GM12878 (cell line): Measurements from ENCODE around the gene CCDC80. TPM values are rescaled to one million over a fixed set of nuclear protein-coding genes. Genes with fewer than 3 reads are reported as not detected.

Source experiments
- ATAC-seq: fragments of 200-7000 bp; cut with Tn5 transposase; 3 replicates; pipeline ENCODE4 v1.9.1; 2020; ENCODE audit warnings: mild to moderate bottlenecking, moderate library complexity
- BruUV-seq: library from RNA; stranded (reverse); fragments of 400-500 nt; replicated peaks from 2 replicates; lab custom pipeline; 2021; lab: Mats Ljungman, UMichigan
- CTCF ChIA-PET: fragments of 300-600 bp; sonication (Branson Sonifier 250); formaldehyde crosslinking; extraction: SDS; loops from one replicate; lab custom pipeline; 2021; ENCODE audit warnings: inconsistent platforms; lab: Yijun Ruan, JAX
- POLR2A ChIA-PET: fragments of 350-600 bp; formaldehyde crosslinking; extraction: SDS; loops from one replicate; lab custom pipeline; 2021; ENCODE audit warnings: inconsistent platforms; lab: Charles Lee
- RAD21 ChIA-PET: fragments of 300-600 bp; sonication (Branson Sonifier 250); formaldehyde crosslinking; loops from one replicate; lab custom pipeline; 2023; ENCODE audit warnings: antibody characterized with exemption; ENCODE audit not compliant: unreplicated experiment; lab: Charles Lee
- SMC1A ChIA-PET: fragments of 300-600 bp; sonication (Branson Sonifier 250); formaldehyde crosslinking; loops from one replicate; lab custom pipeline; 2023; ENCODE audit not compliant: unreplicated experiment, uncharacterized antibody; lab: Charles Lee
- DNase-seq: peaks from one replicate; pipeline ENCODE4 v3.0.0-alpha.2; 2011; ENCODE audit warnings: low read depth, low spot score
- FAIRE-seq: peaks from 3 replicates; lab custom pipeline; 2011; peaks lifted over from hg19 to GRCh38; lab: Jason Lieb, UNC
- H2AFZ ChIP-seq: 2 replicates; pipeline ENCODE4 v1.6.0; 2011; ENCODE audit warnings: low read depth, low read length, control low read depth; ENCODE audit not compliant: control insufficient read depth
- H3K27ac ChIP-seq: 2 replicates; pipeline ENCODE4 v1.5.1; 2011; ENCODE audit warnings: control low read depth; ENCODE audit not compliant: control insufficient read depth, insufficient read depth
- H3K27me3 ChIP-seq, 2 experiments: replicated peaks in 1 of 2; 2 replicates each; pipeline versions ENCODE4 v1.6.0 to v1.6.1; 2011; ENCODE audit warnings: low read length in 1 of 2; ENCODE audit not compliant: control insufficient read depth in 2 of 2, insufficient read depth in 2 of 2
- H3K36me3 ChIP-seq, 2 experiments: 2 replicates each; pipeline ENCODE4 v1.5.1; 2011; ENCODE audit warnings: low read length in 1 of 2; ENCODE audit not compliant: control insufficient read depth in 2 of 2, insufficient read depth in 2 of 2
- H3K4me1 ChIP-seq: 2 replicates; pipeline ENCODE4 v1.6.1; 2011; ENCODE audit warnings: mild to moderate bottlenecking, low read length, moderate library complexity, mixed read lengths; ENCODE audit not compliant: control insufficient read depth, insufficient read depth
- H3K4me2 ChIP-seq: 2 replicates; pipeline ENCODE4 v1.6.0; 2011; ENCODE audit warnings: control low read depth; ENCODE audit not compliant: control insufficient read depth, insufficient read depth
- H3K4me3 ChIP-seq: fragments of 200-600 bp; sonication (generic); 2 replicates; pipeline ENCODE4 v1.5.1; 2016
- H3K79me2 ChIP-seq: 2 replicates; pipeline ENCODE4 v1.6.0; 2011; ENCODE audit warnings: low read length; ENCODE audit not compliant: control insufficient read depth, insufficient read depth
- H3K9ac ChIP-seq: 2 replicates; pipeline ENCODE4 v1.8.0; 2011; ENCODE audit warnings: low read length, control low read depth, mixed read lengths; ENCODE audit not compliant: control insufficient read depth, insufficient read depth
- H3K9me3 ChIP-seq: replicated peaks from 3 replicates; pipeline ENCODE4 v1.5.1; 2011; ENCODE audit warnings: mild to moderate bottlenecking, low read length; ENCODE audit not compliant: control insufficient read depth, insufficient read depth
- H4K20me1 ChIP-seq: 2 replicates; pipeline ENCODE4 v1.6.0; 2011; ENCODE audit not compliant: control insufficient read depth, insufficient read depth
- BHLHE40 ChIP-seq, 2 experiments: fragments of 450-650 bp in 1 of 2; IDR thresholded peaks; 2 replicates each; pipeline ENCODE4 v1.6.1; 2011 to 2017; ENCODE audit warnings: low read depth in 2 of 2, borderline replicate concordance in 1 of 2, improper control_type of control experiment in 1 of 2, low read length in 1 of 2, mild to moderate bottlenecking in 1 of 2
- EGR1 ChIP-seq, 2 experiments: IDR thresholded peaks; 1 replicate in 1 of 2; 2 replicates in 1 of 2; pipeline ENCODE4 v1.6.1; 2011 to 2012; ENCODE audit warnings: low read depth in 2 of 2, low read length in 2 of 2, borderline replicate concordance in 1 of 2, mild to moderate bottlenecking in 1 of 2, moderate library complexity in 1 of 2
- EZH2 ChIP-seq: IDR thresholded peaks from 2 replicates; pipeline ENCODE4 v1.6.1; 2012; ENCODE audit warnings: low read depth, mild to moderate bottlenecking, control low read depth, inconsistent platforms, low read length, borderline replicate concordance; ENCODE audit not compliant: control insufficient read depth
- FOS ChIP-seq: IDR thresholded peaks from 3 replicates; pipeline ENCODE4 v1.6.1; 2011; ENCODE audit warnings: borderline replicate concordance; ENCODE audit not compliant: insufficient read length; ENCODE audit errors: extremely low read depth
- RELB ChIP-seq: fragments of 450-650 bp; IDR thresholded peaks from 2 replicates; pipeline ENCODE4 v1.6.1; 2017; ENCODE audit warnings: low read depth, mild to moderate bottlenecking, moderate library complexity
- RUNX3 ChIP-seq: IDR thresholded peaks from 2 replicates; pipeline ENCODE4 v1.6.1; 2012; ENCODE audit warnings: low read length, inconsistent platforms
- WGBS: methylation state at CpG from one replicate; pipeline ENCODE4 v1.1.6; 2016; ENCODE audit warnings: low lambda C conversion rate; ENCODE audit not compliant: insufficient replicate concordance, insufficient coverage; ENCODE audit errors: missing lambda C conversion rate; 5-methylcytosine and 5-hydroxymethylcytosine counted together
- in situ Hi-C: fragments of 300-500 bp; cut with MboI; formaldehyde crosslinking; loops from 9 replicates; pipeline ENCODE4 v1.14.3; 2018; ENCODE audit warnings: mixed read lengths
- intact Hi-C: fragments of 100-400 bp; cut with micrococcal nuclease; formaldehyde crosslinking; loops from one replicate; pipeline ENCODE4 v1.14.2; 2022; ENCODE audit not compliant: unreplicated experiment
- polyA plus RNA-seq, 11 experiments: library from polyadenylated mRNA; depleted of rRNA in 4 of 11; unstranded in 6 of 11; stranded (reverse) in 5 of 11; fragments of >200 nt; fragmentation: Nextera tagmentation in 4 of 11; fragmentation: Illumina TruSeq in 1 of 11; extraction: Ambion mirVana in 4 of 11; extraction: Trizol in 1 of 11; gene quantifications; 1 replicate in 1 of 11; 2 replicates in 10 of 11; pipeline versions ENCODE4 v1.2.1 to v1.2.3, GENCODE V29; 2011 to 2016; ENCODE audit warnings: inconsistent platforms in 2 of 11, missing spikeins in 2 of 11, low read depth in 1 of 11
- total RNA-seq, 4 experiments: library from RNA; depleted of rRNA in 3 of 4; stranded (reverse); fragments of >200 nt in 3 of 4; fragmentation: Illumina TruSeq in 1 of 4; extraction: Trizol in 1 of 4; gene quantifications; 2 replicates each; pipeline versions ENCODE4 v1.2.1 to v1.2.3, GENCODE V29; 2013 to 2021
- TF ChIP-seq, protein P1 (sequence below): fragments of 450-650 bp; formaldehyde crosslinking; IDR thresholded peaks from 2 replicates; pipeline ENCODE4 v1.4.0; 2022; ENCODE audit warnings: mild to moderate bottlenecking, moderate library complexity

Gene CCDC80
- total and polyA plus RNA-seq, 10 of the 15 experiments (the other 5 are each of a cell fraction or from before 2014, with no cell fraction given) = 0.01 to 0.59 (median 0.21) TPM; not detected in 5

DNA sequence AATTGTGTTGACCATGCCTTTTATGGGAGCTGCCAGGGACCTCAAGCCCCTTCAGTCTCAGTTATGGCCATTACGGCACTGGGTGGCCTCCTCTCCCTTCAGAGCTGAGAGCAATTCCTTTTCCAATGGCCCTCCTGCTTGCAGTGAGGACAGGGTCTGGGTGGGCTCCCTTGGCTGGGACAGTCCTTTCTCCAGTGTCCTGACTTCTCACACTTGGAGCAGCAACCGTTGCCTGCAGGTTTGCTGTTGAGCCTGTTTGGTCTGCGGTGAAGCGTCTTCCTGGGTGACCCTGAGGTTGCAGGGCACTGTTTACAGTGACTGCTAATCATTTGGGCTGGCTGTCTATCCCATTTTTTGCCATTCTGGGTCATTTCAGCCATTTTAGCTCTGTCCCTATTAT, 3.5 kb upstream of the CCDC80 start (continued):
- no peak for TF ChIP-seq EZH2
- no peak for TF ChIP-seq FOS
- no peak for TF ChIP-seq EGR1 (IDR thresholded peaks at IDR 0.05; ENCODE audit: borderline replicate concordance in 1 of 2, low read depth in 2 of 2, low read length in 2 of 2)
- TF ChIP-seq, all 136 proteins: peak for 0

- ChIA-PET CTCF (interaction anchor here (0.7 to 5.4 kb wide), 21 partner anchors 9 to 645 kb away, joined by 3 to 92 read pairs (median 8); no protein-coding TSS in a partner anchor), SMC1A (interaction anchor here (0.7 to 6.9 kb wide), 21 partner anchors 9 to 507 kb away, joined by 3 to 61 read pairs (median 4); partner anchors contain the start of genes CD200R1 and GTPBP8), POLR2A (no interaction called here), RAD21 (interaction anchor here (0.9 to 5.3 kb wide), 18 partner anchors 9 to 644 kb away, joined by 3 to 48 read pairs (median 5); partner anchors contain the start of gene SLC9C1)
- Histone ChIP-seq H3K27me3 (peaks cover 0 to 8% of the 10 kb centered on the region in 2 experiments; a peak in 3 of 4 replicates), H3K4me2 (peak overlapping the region; percentile 38; the same call in 1 of the 2 replicates), H3K36me3 (no peaks in the 10 kb centered on the region), H3K79me2 (no peaks in the 10 kb centered on the region), H4K20me1 (no peaks in the 10 kb centered on the region), H3K9me3 (no peaks in the 10 kb centered on the region), H3K9ac (no peak overlapping the region; the same call in 1 of the 2 replicates), H3K4me3 (no peak overlapping the region), H3K27ac (no peak overlapping the region), H3K4me1 (peaks cover 15% of the 10 kb centered on the region), H2AFZ (no peak overlapping the region)
- 2% methylated on average over 3 of the region's 3 CpGs for WGBS
- BruUV-seq = no TSS peak
- intact Hi-C loops = loop anchor here (1.0 to 2.0 kb wide), 6 partner anchors 33 to 645 kb away; no protein-coding TSS in a partner anchor
- FAIRE-seq (no peak), DNase-seq (no peak), ATAC-seq (peak; percentile 52)
- in situ Hi-C loops = loop anchor here (5.0 to 10.0 kb wide), 2 partner anchors 334 to 641 kb away; partner anchors contain the start of gene CD200R1
- TF ChIP-seq BHLHE40 (IDR thresholded peaks at IDR 0.05; ENCODE audit: borderline replicate concordance in 1 of 2, low read depth in 2 of 2, low read length in 1 of 2) = peak in 1 of 2 experiments; percentile 29; a peak in 1 of 4 replicates
- TF ChIP-seq, protein P1, sequence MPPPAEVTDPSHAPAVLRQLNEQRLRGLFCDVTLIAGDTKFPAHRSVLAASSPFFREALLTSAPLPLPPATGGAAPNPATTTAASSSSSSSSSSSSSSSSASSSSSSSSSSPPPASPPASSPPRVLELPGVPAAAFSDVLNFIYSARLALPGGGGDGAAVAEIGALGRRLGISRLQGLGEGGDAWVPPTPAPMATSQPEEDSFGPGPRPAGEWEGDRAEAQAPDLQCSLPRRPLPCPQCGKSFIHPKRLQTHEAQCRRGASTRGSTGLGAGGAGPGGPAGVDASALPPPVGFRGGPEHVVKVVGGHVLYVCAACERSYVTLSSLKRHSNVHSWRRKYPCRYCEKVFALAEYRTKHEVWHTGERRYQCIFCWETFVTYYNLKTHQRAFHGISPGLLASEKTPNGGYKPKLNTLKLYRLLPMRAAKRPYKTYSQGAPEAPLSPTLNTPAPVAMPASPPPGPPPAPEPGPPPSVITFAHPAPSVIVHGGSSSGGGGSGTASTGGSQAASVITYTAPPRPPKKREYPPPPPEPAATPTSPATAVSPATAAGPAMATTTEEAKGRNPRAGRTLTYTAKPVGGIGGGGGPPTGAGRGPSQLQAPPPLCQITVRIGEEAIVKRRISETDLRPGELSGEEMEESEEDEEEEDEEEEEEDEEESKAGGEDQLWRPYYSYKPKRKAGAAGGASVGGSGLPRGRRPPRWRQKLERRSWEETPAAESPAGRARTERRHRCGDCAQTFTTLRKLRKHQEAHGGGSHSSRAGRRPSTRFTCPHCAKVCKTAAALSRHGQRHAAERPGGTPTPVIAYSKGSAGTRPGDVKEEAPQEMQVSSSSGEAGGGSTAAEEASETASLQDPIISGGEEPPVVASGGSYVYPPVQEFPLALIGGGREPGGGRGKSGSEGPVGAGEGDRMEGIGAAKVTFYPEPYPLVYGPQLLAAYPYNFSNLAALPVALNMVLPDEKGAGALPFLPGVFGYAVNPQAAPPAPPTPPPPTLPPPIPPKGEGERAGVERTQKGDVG (CRISPR knock-in tag) = no peak
- peak; percentile 28; the same call in 1 of the 2 replicates for TF ChIP-seq RELB
- peak; percentile 42 for TF ChIP-seq RUNX3
Observed at GRCh38 chr3:112643621-112644240, 2.8 kb upstream of the CCDC80 start.
